ENCODE results near the gene RAI14. TPM values are rescaled to one million over a fixed set of nuclear protein-coding genes. Genes with fewer than 3 reads are reported as not detected.

RAI14 gene
- total RNA-seq, 1 experiment from 2014 or later = 23.6 TPM

DNA sequence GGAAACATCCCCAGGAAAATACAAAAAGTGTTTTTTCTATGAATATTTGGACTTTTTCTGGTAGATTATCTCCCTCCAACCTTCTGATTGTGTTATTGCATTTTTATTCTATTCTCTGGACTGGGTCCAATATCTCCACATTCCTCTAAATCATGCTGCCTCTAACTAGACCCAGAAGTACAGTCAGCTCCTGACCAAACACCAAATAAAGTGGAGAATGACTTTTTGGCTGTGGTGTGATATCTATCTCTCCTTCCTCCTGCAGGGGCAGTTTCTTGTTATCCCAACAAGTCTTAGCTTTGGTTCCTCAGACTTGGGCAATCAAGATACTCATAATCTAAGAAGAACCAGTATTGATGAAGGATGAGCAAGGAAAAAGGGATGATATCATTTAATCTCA, 3.2 kb upstream of the RAI14 start:
- Histone ChIP-seq H3K9me3 (ENCODE audit: low read depth, low read length, poor library complexity, severe bottlenecking) (no peaks in the 10 kb centered on the region), H3K27ac (ENCODE audit: low read depth, low read length, poor library complexity, severe bottlenecking) (no peak overlapping the region), H3K27me3 (replicated peaks; ENCODE audit: insufficient read depth, low read depth, low read length, poor library complexity) (no peaks in the 10 kb centered on the region), H3K4me3 (ENCODE audit: low read depth, low read length, poor library complexity, severe bottlenecking) (no peak overlapping the region), H3K36me3 (ENCODE audit: insufficient read depth, low read length, poor library complexity, severe bottlenecking) (no peaks in the 10 kb centered on the region), H3K4me1 (ENCODE audit: insufficient read depth, low read length, poor library complexity, severe bottlenecking) (peaks cover 3% of the 10 kb centered on the region)
- DNase-seq (ENCODE audit: low spot score) = no peak
- intact Hi-C loops (cut with micrococcal nuclease; ENCODE audit: unreplicated experiment) = no loop called here
- POLR2A ChIA-PET (ENCODE audit: low non-redundant PET) = no interaction called here
- TF ChIP-seq, protein P1, sequence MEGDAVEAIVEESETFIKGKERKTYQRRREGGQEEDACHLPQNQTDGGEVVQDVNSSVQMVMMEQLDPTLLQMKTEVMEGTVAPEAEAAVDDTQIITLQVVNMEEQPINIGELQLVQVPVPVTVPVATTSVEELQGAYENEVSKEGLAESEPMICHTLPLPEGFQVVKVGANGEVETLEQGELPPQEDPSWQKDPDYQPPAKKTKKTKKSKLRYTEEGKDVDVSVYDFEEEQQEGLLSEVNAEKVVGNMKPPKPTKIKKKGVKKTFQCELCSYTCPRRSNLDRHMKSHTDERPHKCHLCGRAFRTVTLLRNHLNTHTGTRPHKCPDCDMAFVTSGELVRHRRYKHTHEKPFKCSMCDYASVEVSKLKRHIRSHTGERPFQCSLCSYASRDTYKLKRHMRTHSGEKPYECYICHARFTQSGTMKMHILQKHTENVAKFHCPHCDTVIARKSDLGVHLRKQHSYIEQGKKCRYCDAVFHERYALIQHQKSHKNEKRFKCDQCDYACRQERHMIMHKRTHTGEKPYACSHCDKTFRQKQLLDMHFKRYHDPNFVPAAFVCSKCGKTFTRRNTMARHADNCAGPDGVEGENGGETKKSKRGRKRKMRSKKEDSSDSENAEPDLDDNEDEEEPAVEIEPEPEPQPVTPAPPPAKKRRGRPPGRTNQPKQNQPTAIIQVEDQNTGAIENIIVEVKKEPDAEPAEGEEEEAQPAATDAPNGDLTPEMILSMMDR (conservative IDR thresholded peaks at IDR 0.05; ENCODE audit: low read depth, low read length) = no peak
- no peak for TF ChIP-seq EZH2 (IDR thresholded peaks at IDR 0.05; ENCODE audit: borderline replicate concordance, low read depth, low read length, poor library complexity, severe bottlenecking)
- BruUV-seq (replicated peaks) = no TSS peak
- CTCF ChIA-PET = no interaction called here

DNA sequence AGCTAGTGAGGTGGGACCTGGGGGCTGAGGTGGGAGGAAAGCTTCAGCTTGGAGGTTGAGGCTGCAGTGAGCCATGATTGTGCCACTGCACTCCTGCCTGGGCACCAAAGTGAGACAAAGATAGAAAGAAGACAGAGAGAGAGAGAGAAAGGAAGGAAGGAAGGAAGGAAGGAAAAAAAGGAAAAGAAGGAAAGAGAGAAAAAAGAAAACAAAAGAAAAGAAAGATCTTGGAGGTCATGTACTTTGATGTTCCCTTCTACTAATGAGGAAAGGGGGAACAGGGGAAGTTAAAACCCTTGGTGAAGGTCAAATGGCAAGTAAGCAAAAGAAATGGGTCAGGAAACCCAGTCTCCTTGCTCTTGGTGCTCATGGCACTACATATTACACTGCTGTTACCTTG, 2.4 kb upstream of the RAI14 start:
- DNase-seq (ENCODE audit: low spot score) = no peak
- ChIA-PET POLR2A (ENCODE audit: low non-redundant PET) (no interaction called here), CTCF (no interaction called here)
- no peak overlapping the region for H3K4me3 ChIP-seq (ENCODE audit: low read depth, low read length, poor library complexity, severe bottlenecking)
- no peak overlapping the region for H3K27ac ChIP-seq (ENCODE audit: low read depth, low read length, poor library complexity, severe bottlenecking)
- peaks cover 7% of the 10 kb centered on the region for H3K4me1 ChIP-seq (ENCODE audit: insufficient read depth, low read length, poor library complexity, severe bottlenecking)
- no peaks in the 10 kb centered on the region for H3K9me3 ChIP-seq (ENCODE audit: low read depth, low read length, poor library complexity, severe bottlenecking)
- H3K36me3 ChIP-seq (ENCODE audit: insufficient read depth, low read length, poor library complexity, severe bottlenecking) = no peaks in the 10 kb centered on the region
- BruUV-seq (replicated peaks) = no TSS peak
- H3K27me3 ChIP-seq (replicated peaks; ENCODE audit: insufficient read depth, low read depth, low read length, poor library complexity) = no peaks in the 10 kb centered on the region
- intact Hi-C loops (cut with micrococcal nuclease; ENCODE audit: unreplicated experiment) = no loop called here
- TF ChIP-seq EZH2 (IDR thresholded peaks at IDR 0.05; ENCODE audit: borderline replicate concordance, low read depth, low read length, poor library complexity, severe bottlenecking) = no peak
- TF ChIP-seq, protein P1 (conservative IDR thresholded peaks at IDR 0.05; ENCODE audit: low read depth, low read length) = no peak

DNA sequence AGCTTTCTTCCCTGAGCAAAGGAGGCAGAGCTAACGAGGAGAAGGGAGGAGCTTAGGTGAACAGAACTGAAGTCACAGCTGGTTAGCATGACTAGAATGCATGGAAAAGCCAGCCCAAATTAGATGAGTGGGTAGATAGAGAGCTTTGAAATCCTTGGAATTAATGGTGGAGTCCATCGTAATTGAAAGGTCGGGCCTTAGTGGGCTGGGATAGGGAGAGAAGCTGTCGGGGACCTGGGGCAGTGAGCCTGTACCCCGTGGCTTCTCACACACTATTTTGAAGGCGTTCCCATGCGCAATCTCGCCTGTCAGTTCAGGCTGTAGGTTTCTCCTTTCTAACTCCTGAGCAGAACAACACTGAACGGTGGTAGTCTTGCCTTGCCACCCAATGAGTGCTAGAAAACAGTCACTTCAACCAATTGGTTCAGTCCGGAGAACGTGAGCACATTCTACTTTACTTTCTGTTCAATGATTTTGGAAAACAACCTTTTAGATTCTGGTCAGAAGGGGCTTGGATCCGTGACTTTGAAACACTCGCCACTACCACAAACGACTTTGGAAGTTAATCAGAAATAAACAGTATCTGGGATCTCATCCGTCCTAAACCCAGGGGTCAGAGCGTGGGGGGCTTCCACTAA, 655 bp upstream of the RAI14 start:
- ChIA-PET CTCF (no interaction called here), POLR2A (ENCODE audit: low non-redundant PET) (no interaction called here)
- intact Hi-C loops (cut with micrococcal nuclease; ENCODE audit: unreplicated experiment) = loop anchor here (5.0 kb wide), 2 partner anchors 133 to 242 kb away; no protein-coding TSS in a partner anchor
- no peaks in the 10 kb centered on the region for H3K36me3 ChIP-seq (ENCODE audit: insufficient read depth, low read length, poor library complexity, severe bottlenecking)
- H3K27me3 ChIP-seq (replicated peaks; ENCODE audit: insufficient read depth, low read depth, low read length, poor library complexity) = no peaks in the 10 kb centered on the region
- no TSS peak for BruUV-seq (replicated peaks)
- no peaks in the 10 kb centered on the region for H3K9me3 ChIP-seq (ENCODE audit: low read depth, low read length, poor library complexity, severe bottlenecking)
- H3K4me3 ChIP-seq (ENCODE audit: low read depth, low read length, poor library complexity, severe bottlenecking) = peak overlapping the region; percentile 77
- H3K4me1 ChIP-seq (ENCODE audit: insufficient read depth, low read length, poor library complexity, severe bottlenecking) = peaks cover 7% of the 10 kb centered on the region
- no peak overlapping the region for H3K27ac ChIP-seq (ENCODE audit: low read depth, low read length, poor library complexity, severe bottlenecking)
- TF ChIP-seq, protein P1 (conservative IDR thresholded peaks at IDR 0.05; ENCODE audit: low read depth, low read length) = no peak
- TF ChIP-seq EZH2 (IDR thresholded peaks at IDR 0.05; ENCODE audit: borderline replicate concordance, low read depth, low read length, poor library complexity, severe bottlenecking) = no peak
- peak; percentile 71 for DNase-seq (ENCODE audit: low spot score)

Data from A673 (cell line).